H1 (cell line): ENCODE measurements around the gene DDC.

Experiments
- ATF3 ChIP-seq: IDR thresholded peaks from 2 replicates; pipeline ENCODE4 v1.6.1; 2011; ENCODE audit warnings: low read depth, mild to moderate bottlenecking, low read length; ENCODE audit not compliant: insufficient read depth
- CREB1 ChIP-seq: IDR thresholded peaks from 2 replicates; pipeline ENCODE4 v1.6.1; 2012; ENCODE audit warnings: inconsistent platforms
- EZH2 ChIP-seq: fragments of 200-600 bp; sonication (generic); IDR thresholded peaks from 2 replicates; pipeline ENCODE4 v1.7.1; 2012; ENCODE audit warnings: low read depth, mild to moderate bottlenecking, moderate library complexity, low read length, inconsistent platforms; ENCODE audit not compliant: severe bottlenecking
- SIX5 ChIP-seq: IDR thresholded peaks from 2 replicates; pipeline ENCODE4 v1.6.1; 2011; ENCODE audit warnings: mild to moderate bottlenecking, low read depth, low read length
- ZNF274 ChIP-seq: IDR thresholded peaks from 2 replicates; pipeline ENCODE4 v1.7.0; 2012; ENCODE audit warnings: low read length, borderline replicate concordance; ENCODE audit errors: extremely low read depth
- TF ChIP-seq, protein P1 (sequence below), 3 experiments: IDR thresholded peaks; 1 replicate in 2 of 3; 2 replicates in 1 of 3; pipeline versions ENCODE4 v1.5.1 to v1.6.1; 2011; ENCODE audit warnings: low read length in 3 of 3, mild to moderate bottlenecking in 3 of 3, inconsistent platforms in 2 of 3, low read depth in 1 of 3, moderate library complexity in 1 of 3; ENCODE audit not compliant: insufficient read depth in 1 of 3; ENCODE audit errors: control extremely low read depth in 1 of 3

GRCh38 chr7:50559881-50560280 is 5.3 kb downstream of the DDC start:
- TF ChIP-seq ATF3 (no peak), CREB1 (no peak), ZNF274 (no peak), EZH2 (no peak), SIX5 (no peak)
- TF ChIP-seq, protein P1, sequence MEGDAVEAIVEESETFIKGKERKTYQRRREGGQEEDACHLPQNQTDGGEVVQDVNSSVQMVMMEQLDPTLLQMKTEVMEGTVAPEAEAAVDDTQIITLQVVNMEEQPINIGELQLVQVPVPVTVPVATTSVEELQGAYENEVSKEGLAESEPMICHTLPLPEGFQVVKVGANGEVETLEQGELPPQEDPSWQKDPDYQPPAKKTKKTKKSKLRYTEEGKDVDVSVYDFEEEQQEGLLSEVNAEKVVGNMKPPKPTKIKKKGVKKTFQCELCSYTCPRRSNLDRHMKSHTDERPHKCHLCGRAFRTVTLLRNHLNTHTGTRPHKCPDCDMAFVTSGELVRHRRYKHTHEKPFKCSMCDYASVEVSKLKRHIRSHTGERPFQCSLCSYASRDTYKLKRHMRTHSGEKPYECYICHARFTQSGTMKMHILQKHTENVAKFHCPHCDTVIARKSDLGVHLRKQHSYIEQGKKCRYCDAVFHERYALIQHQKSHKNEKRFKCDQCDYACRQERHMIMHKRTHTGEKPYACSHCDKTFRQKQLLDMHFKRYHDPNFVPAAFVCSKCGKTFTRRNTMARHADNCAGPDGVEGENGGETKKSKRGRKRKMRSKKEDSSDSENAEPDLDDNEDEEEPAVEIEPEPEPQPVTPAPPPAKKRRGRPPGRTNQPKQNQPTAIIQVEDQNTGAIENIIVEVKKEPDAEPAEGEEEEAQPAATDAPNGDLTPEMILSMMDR (IDR thresholded peaks at IDR 0.05; ENCODE audit: control extremely low read depth in 1 of 3, insufficient read depth in 1 of 3, low read depth in 1 of 3, low read length in 3 of 3): no peak
